Esophagus mucosa (tissue), 1 donor: ENCODE results near the gene DNAJB13. TPM values are rescaled to one million over a fixed set of nuclear protein-coding genes. Genes with fewer than 3 reads are reported as not detected.
A peak's percentile ranks its signal among the peaks of the same experiment; 100 is the strongest.

Source experiments
- ATAC-seq: fragments of 200-7000 bp; cut with Tn5 transposase; one replicate; pipeline ENCODE4 v1.9.1; 2020
- total RNA-seq: library from RNA; stranded (reverse); gene quantifications from one replicate; pipeline ENCODE4 v1.2.4, GENCODE V29; 2023
- donor health status: DM: yes; HTN: yes; CAD: no.

The DNAJB13 gene
- total RNA-seq, 1 donor from 2014 or later, result not detected

- ATAC-seq, result no peak
These were observed 49.7 kb downstream of the DNAJB13 start for GRCh38 chr11:74000307-74001133.

GRCh38 chr11:74001822-74002286 is 51.0 kb downstream of the DNAJB13 start:
- no peak for ATAC-seq

- no peak for ATAC-seq
These were observed 52.0 kb downstream of the DNAJB13 start for GRCh38 chr11:74002832-74003231.

GRCh38 chr11:74004046-74004695 is 53.3 kb downstream of the DNAJB13 start:
- no peak for ATAC-seq

- ATAC-seq, result peak; percentile 52
These were observed 54.2 kb downstream of the DNAJB13 start for GRCh38 chr11:74004759-74005615.

- ATAC-seq, result no peak
These were observed 55.1 kb downstream of the DNAJB13 start for GRCh38 chr11:74005721-74006517.

- ATAC-seq, result no peak
These were observed 56.0 kb downstream of the DNAJB13 start for GRCh38 chr11:74006743-74007304.

DNA sequence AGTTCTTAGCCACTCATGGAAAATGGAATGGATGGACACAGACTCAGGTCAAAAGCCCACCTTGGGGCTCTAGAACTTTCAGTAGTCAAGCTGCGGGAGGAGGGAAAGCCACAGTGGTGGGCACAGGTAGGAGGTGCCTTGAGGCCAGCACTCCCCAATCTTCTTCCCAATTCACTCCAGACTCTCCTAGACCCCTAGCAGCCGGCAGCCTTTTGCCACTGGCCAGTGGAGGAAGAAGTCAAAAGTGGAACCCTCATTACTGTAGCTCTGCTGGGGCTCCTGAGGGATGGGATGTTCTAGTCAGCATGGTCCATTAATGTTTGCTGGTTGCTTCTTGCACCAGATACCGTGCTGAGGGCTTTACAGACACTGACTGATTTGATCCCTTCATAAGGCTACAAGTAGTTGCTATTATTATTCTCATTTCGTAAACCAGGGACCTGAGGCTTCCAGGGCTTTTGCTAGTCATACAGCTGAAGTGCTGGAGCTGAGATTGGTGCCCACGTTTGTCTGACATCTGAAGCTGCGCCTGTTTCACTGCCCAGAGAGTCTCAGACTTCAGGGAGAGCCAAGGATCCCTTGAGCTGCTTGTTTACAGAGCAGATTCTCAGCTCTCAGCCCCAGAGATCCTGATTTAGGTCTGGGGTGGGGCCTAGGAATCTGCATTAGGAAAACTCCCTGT is 57.0 kb downstream of the DNAJB13 start:
- ATAC-seq, result no peak

- ATAC-seq, result no peak
These were observed 57.8 kb downstream of the DNAJB13 start, which contains the start of gene UCP3 for GRCh38 chr11:74008373-74009229. Gene UCP3 (minus strand): TSS chr11:74009085. CDS start chr11:74007042, 2,043 bp downstream.

DNA sequence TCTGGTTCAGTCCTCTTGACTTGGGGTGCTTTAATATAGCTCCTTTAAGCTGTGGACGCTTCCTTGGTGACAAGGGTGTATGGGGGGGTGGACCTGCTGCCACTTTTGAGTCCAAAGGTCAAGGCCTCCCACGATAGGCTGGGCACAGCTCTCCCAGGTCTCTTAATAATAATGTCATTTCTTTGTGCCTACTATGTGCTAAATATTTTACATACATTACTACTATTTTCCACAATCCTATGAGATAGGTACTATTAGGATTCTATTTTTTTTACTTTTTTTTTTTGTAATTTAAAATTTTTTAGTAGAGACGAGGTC is 58.4 kb downstream of the DNAJB13 start:
- ATAC-seq, result no peak

DNA sequence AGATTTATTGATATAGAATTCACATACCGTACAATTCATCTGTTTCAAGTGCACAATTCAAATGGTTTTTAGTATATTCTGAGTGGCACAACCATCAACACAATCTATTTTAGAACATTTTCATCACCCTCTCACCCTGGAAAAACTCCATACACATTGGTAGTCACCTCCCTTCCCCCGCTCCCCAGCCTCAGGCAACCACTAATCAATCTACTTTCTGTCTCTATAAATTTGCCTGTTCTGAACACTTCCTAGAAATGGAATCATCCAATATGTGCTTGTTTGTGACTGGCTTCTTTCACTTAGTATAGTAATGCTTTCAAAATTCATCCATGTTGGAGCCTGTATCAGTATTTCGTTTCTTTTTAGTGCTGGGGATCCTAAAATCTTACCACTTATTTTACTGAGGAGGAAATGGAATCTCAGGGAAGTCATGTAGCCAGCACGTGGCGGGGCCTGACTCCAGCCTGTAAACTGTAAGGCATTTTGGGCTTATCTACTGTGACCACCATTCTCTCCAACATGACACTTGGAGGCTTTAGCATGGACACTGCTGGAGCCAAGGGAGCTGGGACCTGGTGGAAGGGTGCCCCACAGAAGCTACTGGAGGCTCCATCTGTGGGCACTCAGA is 59.0 kb downstream of the DNAJB13 start:
- no peak for ATAC-seq

DNA sequence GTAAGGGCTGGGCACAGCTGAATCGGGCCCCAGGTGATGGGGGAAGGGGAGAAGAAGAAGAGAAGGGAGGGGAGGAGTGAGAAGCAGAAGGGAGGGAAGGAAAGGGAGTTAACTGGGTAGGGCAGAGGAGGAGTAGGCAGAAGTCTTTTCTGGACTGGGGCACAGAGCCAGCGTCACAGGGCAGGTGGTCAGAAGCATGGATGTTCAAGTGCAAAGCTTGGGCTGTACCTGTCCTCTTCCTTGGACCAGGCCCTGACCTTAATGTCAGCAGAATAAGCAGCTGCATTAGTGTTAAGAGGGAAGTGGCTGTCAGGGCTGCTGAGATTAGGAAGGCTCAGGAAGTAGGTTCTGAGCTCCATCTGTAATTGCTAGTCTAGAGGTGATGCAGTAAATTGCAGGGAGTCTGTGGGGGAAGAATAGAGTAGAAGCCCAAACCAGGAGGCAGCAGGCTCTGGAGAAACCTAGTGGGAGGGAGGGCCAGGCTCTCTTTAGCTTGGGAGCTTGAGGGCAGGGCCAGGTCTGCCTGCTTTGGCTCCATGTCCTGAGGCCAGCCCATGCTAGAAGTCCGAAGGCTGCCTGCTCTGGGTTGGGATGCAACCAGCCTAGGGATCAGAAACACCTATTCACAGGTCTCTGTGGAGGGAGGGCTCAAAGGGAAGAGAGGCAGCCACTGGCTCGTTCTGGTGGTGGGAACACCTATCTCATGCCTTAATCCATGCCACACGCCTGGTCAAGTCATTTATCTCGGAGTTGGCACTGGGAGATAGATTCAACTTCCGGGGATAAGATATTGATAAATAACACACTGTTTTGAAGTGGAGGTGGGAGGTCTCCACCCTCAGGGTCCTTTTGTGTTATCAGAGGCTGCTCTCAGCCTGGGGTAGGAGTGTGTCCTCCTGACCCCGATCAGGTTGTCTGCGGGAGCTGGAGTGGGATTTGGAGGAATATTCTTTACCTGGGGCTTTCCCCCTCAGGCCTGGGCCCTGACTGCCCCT is 59.8 kb downstream of the DNAJB13 start:
- ATAC-seq, result no peak

DNA sequence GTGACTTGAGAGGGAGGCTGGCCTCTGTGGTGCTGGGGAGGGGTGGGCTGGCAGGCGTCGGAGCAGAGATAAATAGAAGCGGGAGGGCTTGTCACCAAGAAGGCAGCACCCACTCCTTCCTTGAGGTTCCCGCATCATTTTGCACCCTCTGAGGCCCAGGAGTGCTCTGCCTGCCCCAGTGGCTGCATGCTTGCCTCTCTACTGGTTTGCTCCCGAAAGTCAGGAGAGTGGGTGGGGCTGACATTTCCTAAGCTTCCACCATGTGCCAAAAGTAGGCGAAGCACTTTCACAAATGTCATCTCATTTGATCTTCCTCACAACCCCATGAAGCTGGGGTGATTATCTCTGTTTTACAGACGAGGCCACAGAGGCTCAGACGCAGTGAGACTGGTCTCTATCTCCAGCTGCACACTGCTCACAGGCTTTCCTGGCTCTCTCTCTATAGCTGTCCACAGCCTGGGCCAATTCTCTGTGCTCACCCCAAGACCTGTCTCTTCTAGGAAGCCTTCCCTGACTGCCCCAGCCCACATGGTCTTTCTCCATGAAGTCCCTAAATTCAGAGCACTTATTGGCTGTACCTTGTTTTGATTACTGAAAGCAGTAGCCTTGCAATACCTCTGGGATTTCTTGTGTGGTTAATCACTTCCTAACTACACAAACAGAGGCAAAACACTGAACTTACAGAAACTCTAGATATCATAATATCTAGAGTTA is 60.7 kb downstream of the DNAJB13 start:
- ATAC-seq, result peak; percentile 17

- ATAC-seq, result no peak
These were observed 61.4 kb downstream of the DNAJB13 start for GRCh38 chr11:74012074-74012809.

GRCh38 chr11:74013141-74013540 is 62.3 kb downstream of the DNAJB13 start:
- no peak for ATAC-seq

DNA sequence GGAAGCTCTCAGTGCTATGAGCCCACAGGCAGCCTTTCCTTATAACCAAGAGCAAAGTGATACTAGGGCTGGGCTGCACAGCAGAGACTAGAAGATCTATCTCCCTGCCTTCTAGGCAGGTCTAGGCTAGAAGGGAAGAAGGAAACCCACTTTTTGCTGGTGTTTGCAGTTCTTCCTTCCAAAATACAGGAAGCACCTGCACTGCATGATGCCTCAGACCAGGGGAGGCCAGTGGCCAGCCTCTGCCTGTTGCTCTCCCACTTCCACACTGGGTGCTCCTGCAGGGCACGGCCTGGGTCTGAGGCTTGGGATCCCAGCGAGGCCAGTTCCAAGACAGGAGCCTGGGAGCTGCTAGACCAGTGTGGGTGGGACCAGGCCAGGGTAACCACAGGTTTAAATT is 64.1 kb downstream of the DNAJB13 start:
- no peak for ATAC-seq
